Dermis microvascular lymphatic vessel endothelial cell (primary cell): ENCODE data around the gene PIMREG. TPM values are rescaled to one million over a fixed set of nuclear protein-coding genes. Genes with fewer than 3 reads are reported as not detected.

Experiments used
- DNase-seq, 2 donors: peaks; one replicate each; pipeline versions ENCODE4 v3.0.0 to v3.0.0-alpha.2; 2010; ENCODE audit warnings: low read depth in 2 of 2
- total RNA-seq: library from RNA; depleted of rRNA; stranded (reverse); fragments of >200 nt; gene quantifications from 2 replicates; pipeline ENCODE4 v1.2.1, GENCODE V29; 2014

PIMREG gene
- total RNA-seq, result 8.2 and 21.7 TPM in 2 replicates

GRCh38 chr17:6443692-6444570, at the start of gene PIMREG:
Gene PIMREG, plus strand, starts transcription at chr17:6444455. Its CDS starts 656 bp downstream, at chr17:6445111.
- peak; percentile 73 to 94 for DNase-seq

- DNase-seq, result no peak
These were observed 45.3 kb upstream of the PIMREG start for GRCh38 chr17:6398955-6399354.

GRCh38 chr17:6402258-6402657, 42.0 kb upstream of the PIMREG start:
- DNase-seq, result no peak

- DNase-seq, result no peak
These were observed 36.0 kb upstream of the PIMREG start for GRCh38 chr17:6408276-6408675.

GRCh38 chr17:6408735-6409134, 35.5 kb upstream of the PIMREG start:
- no peak for DNase-seq

- peak; percentile 22 to 51 for DNase-seq
These were observed 31.2 kb upstream of the PIMREG start for GRCh38 chr17:6413065-6413464.

GRCh38 chr17:6415616-6416015, 28.6 kb upstream of the PIMREG start:
- no peak for DNase-seq

- DNase-seq, result peak in 1 of 2 donors; percentile 30
These were observed 24.0 kb upstream of the PIMREG start for GRCh38 chr17:6420173-6420641.

GRCh38 chr17:6421700-6422604, 22.3 kb upstream of the PIMREG start:
- DNase-seq, result peak; percentile 34 to 60

GRCh38 chr17:6422654-6423241, 21.5 kb upstream of the PIMREG start:
- no peak for DNase-seq

GRCh38 chr17:6423931-6424330, 20.3 kb upstream of the PIMREG start:
- DNase-seq, result no peak

- DNase-seq, result no peak
These were observed 18.8 kb upstream of the PIMREG start for GRCh38 chr17:6425407-6425806.

GRCh38 chr17:6426356-6427101, 17.7 kb upstream of the PIMREG start:
- no peak for DNase-seq

- DNase-seq, result no peak
These were observed 16.9 kb upstream of the PIMREG start for GRCh38 chr17:6427279-6427781.

GRCh38 chr17:6428207-6428965, 15.9 kb upstream of the PIMREG start:
- DNase-seq, result no peak

- no peak for DNase-seq
These were observed 15.0 kb upstream of the PIMREG start for GRCh38 chr17:6429266-6429665.

- no peak for DNase-seq
These were observed 13.5 kb upstream of the PIMREG start for GRCh38 chr17:6430769-6431168.

GRCh38 chr17:6435051-6435450, 9.2 kb upstream of the PIMREG start, which contains the start of gene AIPL1:
Gene AIPL1, minus strand, starts transcription at chr17:6435121. Its CDS starts 17 bp downstream, at chr17:6435104.
- DNase-seq, result no peak

GRCh38 chr17:6435968-6436367, 8.3 kb upstream of the PIMREG start:
- DNase-seq, result peak; percentile 37 to 63

GRCh38 chr17:6437466-6437865, 6.8 kb upstream of the PIMREG start:
- DNase-seq, result no peak
